ENCODE measurements around the gene IFNA14. TPM values are rescaled to one million over a fixed set of nuclear protein-coding genes. Genes with fewer than 3 reads are reported as not detected.

Gene IFNA14
- total and polyA plus RNA-seq, 10 donors = not detected

GRCh38 chr9:21281275-21281674 lies 41.5 kb upstream of the IFNA14 start:
- H3K36me3 ChIP-seq = no peaks in the 10 kb centered on the region
- H3K27ac ChIP-seq = no peak overlapping the region
- intact Hi-C loops (cut with DNase I; ENCODE audit: low total_unique reads) = no loop called here
- H3K4me1 ChIP-seq = no peaks in the 10 kb centered on the region
- TF ChIP-seq POLR2AphosphoS5 (IDR thresholded peaks at IDR 0.05) (no peak), CTCF (IDR thresholded peaks at IDR 0.05 in 8 of 11, conservative IDR thresholded peaks at IDR 0.05 in 3 of 11) (no peak), POLR2A (IDR thresholded peaks at IDR 0.05) (no peak)
- H3K27me3 ChIP-seq (replicated peaks in 1 of 7) = peaks cover 0 to 21% (median 0%) of the 10 kb centered on the region in 7 donors
- no peak overlapping the region for H3K4me3 ChIP-seq
- no peak for DNase-seq
- WGBS, 5 donors = 33 to 75% (median 56%) methylated on average over 2 of the region's 2 CpGs
- H3K9me3 ChIP-seq = peaks cover 0 to under 1% (median 0%) of the 10 kb centered on the region in 8 donors

GRCh38 chr9:21268347-21268657 lies 28.5 kb upstream of the IFNA14 start:
- Histone ChIP-seq H3K4me3 (no peak overlapping the region), H3K4me1 (peaks cover 0 to 12% (median 10%) of the 10 kb centered on the region in 6 donors), H3K27me3 (replicated peaks in 1 of 7) (peaks cover 0 to 12% (median 0%) of the 10 kb centered on the region in 7 donors), H3K36me3 (no peaks in the 10 kb centered on the region), H3K27ac (no peak overlapping the region), H3K9me3 (peaks cover 0 to 4% (median 2%) of the 10 kb centered on the region in 8 donors)
- TF ChIP-seq POLR2AphosphoS5 (IDR thresholded peaks at IDR 0.05) (no peak), POLR2A (IDR thresholded peaks at IDR 0.05) (no peak), CTCF (IDR thresholded peaks at IDR 0.05 in 8 of 11, conservative IDR thresholded peaks at IDR 0.05 in 3 of 11) (no peak)
- DNase-seq = no peak
- intact Hi-C loops (cut with DNase I; ENCODE audit: low total_unique reads) = no loop called here
- WGBS, 5 donors = 54 to 69% (median 59%) methylated on average over 2 of the region's 2 CpGs

DNA sequence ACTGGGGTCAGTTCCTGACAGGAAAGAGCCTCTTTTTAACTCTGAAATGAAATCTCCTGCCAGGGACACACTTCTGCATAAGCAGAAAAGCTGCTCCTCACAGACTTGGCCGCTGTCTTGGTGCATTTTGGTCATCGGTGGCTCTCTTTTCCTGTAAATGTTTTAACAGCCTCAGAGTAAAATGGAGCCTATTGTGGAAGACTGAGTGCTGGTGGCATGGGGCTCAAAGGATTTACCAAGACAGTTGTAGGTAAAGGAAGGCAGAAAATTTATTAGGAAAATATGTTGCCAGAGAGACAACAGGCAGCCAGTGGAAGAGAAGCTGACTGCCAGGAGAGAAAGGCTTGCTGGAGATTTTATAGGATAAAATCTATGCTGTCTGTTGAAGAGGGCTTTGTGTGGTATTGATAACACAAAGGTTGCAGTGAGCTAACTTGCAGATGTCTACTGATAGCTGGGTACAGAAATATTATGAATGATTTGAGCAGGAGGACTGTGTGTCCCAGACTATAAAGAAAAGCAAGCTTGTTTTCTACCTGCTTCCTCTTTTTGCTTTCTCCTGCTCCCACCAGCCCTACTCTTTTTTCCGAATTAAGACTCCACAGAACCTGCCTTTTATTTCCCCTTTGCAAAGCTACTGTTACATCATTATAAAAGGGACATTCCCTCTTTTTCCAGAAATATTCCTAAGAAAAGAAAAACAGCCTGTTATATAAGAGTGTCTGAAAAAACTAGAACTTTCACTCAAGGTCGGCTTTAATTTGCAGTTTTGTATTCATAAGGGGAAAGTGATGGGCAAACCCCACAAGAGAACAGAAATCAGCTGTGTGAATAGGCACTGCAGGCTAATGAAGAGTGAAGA lies 27.9 kb upstream of the IFNA14 start:
- Histone ChIP-seq H3K27ac (no peak overlapping the region), H3K27me3 (replicated peaks in 1 of 7) (peaks cover 0 to 12% (median 0%) of the 10 kb centered on the region in 7 donors), H3K9me3 (peaks cover 0 to 4% (median 1%) of the 10 kb centered on the region in 8 donors), H3K36me3 (no peaks in the 10 kb centered on the region), H3K4me1 (peaks cover 0 to 12% (median 10%) of the 10 kb centered on the region in 6 donors), H3K4me3 (no peak overlapping the region)
- 23 to 30% (median 27%) methylated on average over 4 of the region's 4 CpGs for WGBS, 5 donors
- no peak for DNase-seq
- TF ChIP-seq CTCF (IDR thresholded peaks at IDR 0.05 in 8 of 11, conservative IDR thresholded peaks at IDR 0.05 in 3 of 11) = no peak
- intact Hi-C loops (cut with DNase I; ENCODE audit: low total_unique reads) = no loop called here

- Histone ChIP-seq H3K9me3 (peaks cover 0 to 4% (median 0%) of the 10 kb centered on the region in 8 donors), H3K27ac (no peak overlapping the region), H3K4me3 (no peak overlapping the region), H3K4me1 (peaks cover 0 to 12% (median 10%) of the 10 kb centered on the region in 6 donors), H3K27me3 (replicated peaks in 1 of 7) (peaks cover 0 to 6% (median 0%) of the 10 kb centered on the region in 7 donors), H3K36me3 (no peaks in the 10 kb centered on the region)
- DNase-seq = no peak
- 50 to 87% (median 65%) methylated on average over 3 of the region's 3 CpGs for WGBS, 5 donors
- TF ChIP-seq POLR2A (IDR thresholded peaks at IDR 0.05) (no peak), CTCF (IDR thresholded peaks at IDR 0.05 in 8 of 11, conservative IDR thresholded peaks at IDR 0.05 in 3 of 11) (no peak), POLR2AphosphoS5 (IDR thresholded peaks at IDR 0.05) (no peak)
- intact Hi-C loops (cut with DNase I; ENCODE audit: low total_unique reads) = no loop called here
Measured at GRCh38 chr9:21266733-21267484, 27.1 kb upstream of the IFNA14 start.

Measured in spleen (tissue), 11 donors.